Measurements from ENCODE around the gene ANKS3. TPM values are rescaled to one million over a fixed set of nuclear protein-coding genes. Genes with fewer than 3 reads are reported as not detected.

The ANKS3 gene
- total RNA-seq, 4 donors from 2014 or later, result 29.3 to 58.8 (median 51.8) TPM

GRCh38 chr16:4646773-4647643, 87.1 kb downstream of the ANKS3 start:
- H3K9me3 ChIP-seq, result no peaks in the 10 kb centered on the region
- DNase-seq (ENCODE audit: low spot score in 2 of 2), result no peak
- no peaks in the 10 kb centered on the region for H3K27me3 ChIP-seq
- H3K27ac ChIP-seq, result no peak overlapping the region
- H3K36me3 ChIP-seq, result peaks cover 0 to 52% (median 0%) of the 10 kb centered on the region in 3 donors
- WGBS, 2 donors, result 96% methylated on average over 9 to 19 of the region's 22 CpGs
- no peak overlapping the region for H3K4me3 ChIP-seq
- peaks cover 0 to 7% (median 0%) of the 10 kb centered on the region in 4 donors for H3K4me1 ChIP-seq
- TF ChIP-seq EP300 (IDR thresholded peaks at IDR 0.05), result no peak
- TF ChIP-seq POLR2A (IDR thresholded peaks at IDR 0.05), result no peak
- no peak for TF ChIP-seq CTCF (IDR thresholded peaks at IDR 0.05)

Small RNAs within 50 kb of the gene (small RNA-seq; reads per million reads assigned to genes)
- gene MIR6769A, result not detected
- gene RF00017, result not detected

Other genes with a start within 250 kb of the ANKS3 start
- gene CDIP1, start 195.5 kb downstream of the ANKS3 start, total RNA-seq, result 10 to 100 TPM; 16.2 to 40.2 (median 24.0) TPM
- gene C16orf96, start 177.9 kb downstream of the ANKS3 start, total RNA-seq, result under 1 TPM in 2 of 4 donors, not detected in 2; 0.20 to 0.21 TPM
- 10 to 100 TPM in 2 of 4 donors, 1 to 10 TPM in 2; 6.5 to 22.8 (median 9.8) TPM for gene UBALD1, start 119.4 kb downstream of the ANKS3 start, total RNA-seq
- gene MGRN1, start 109.4 kb downstream of the ANKS3 start, total RNA-seq, result 10 to 100 TPM; 37.5 to 59.1 (median 42.7) TPM
- gene NUDT16L1, start 40.7 kb downstream of the ANKS3 start, total RNA-seq, result 10 to 100 TPM; 30.3 to 63.7 (median 48.5) TPM
- 10 to 100 TPM in 1 of 4 donors, 1 to 10 TPM in 1, under 1 TPM in 2; 0.21 to 15.3 (median 0.74) TPM for gene DNAAF8, start 266 bp upstream of the ANKS3 start, total RNA-seq
- gene ZNF500, start 32.9 kb upstream of the ANKS3 start, total RNA-seq, result 10 to 100 TPM; 20.3 to 43.2 (median 34.4) TPM
- gene SEPTIN12, start 54.1 kb upstream of the ANKS3 start, total RNA-seq, result not detected
- not detected for gene SMIM22, start 61.1 kb upstream of the ANKS3 start, total RNA-seq
- gene ROGDI, start 68.4 kb upstream of the ANKS3 start, total RNA-seq, result 10 to 100 TPM; 10.5 to 28.5 (median 16.8) TPM
- 10 to 100 TPM; 42.0 to 59.4 (median 50.9) TPM for gene GLYR1, start 113.0 kb upstream of the ANKS3 start, total RNA-seq
- 10 to 100 TPM; 24.5 to 47.4 (median 29.2) TPM for gene UBN1, start 113.2 kb upstream of the ANKS3 start, total RNA-seq
- 100 to 1,000 TPM in 3 of 4 donors, 10 to 100 TPM in 1; 52.2 to 246 (median 200) TPM for gene PPL, start 202.9 kb upstream of the ANKS3 start, total RNA-seq
- gene SEC14L5, start 224.1 kb upstream of the ANKS3 start, total RNA-seq, result 10 to 100 TPM; 12.0 to 29.0 (median 13.6) TPM